GM12878 (cell line): ENCODE measurements around the gene SCYL1. TPM values are rescaled to one million over a fixed set of nuclear protein-coding genes. Genes with fewer than 3 reads are reported as not detected.

ENCODE experiments used
- CUX1 ChIP-seq: IDR thresholded peaks from 2 replicates; pipeline ENCODE4 v1.6.1; 2012; ENCODE audit warnings: improper control_type of control experiment, low read depth, low read length; ENCODE audit not compliant: insufficient replicate concordance
- NFIC ChIP-seq: IDR thresholded peaks from 2 replicates; pipeline ENCODE4 v1.6.1; 2012; ENCODE audit warnings: low read depth, mild to moderate bottlenecking, inconsistent platforms, low read length, moderate library complexity
- PAX5 ChIP-seq: IDR thresholded peaks from 2 replicates; pipeline ENCODE4 v1.6.1; 2011; ENCODE audit warnings: low read depth, low read length, borderline replicate concordance
- SMC3 ChIP-seq: IDR thresholded peaks from 2 replicates; pipeline ENCODE4 v1.6.1; 2011; ENCODE audit warnings: low read length, improper control_type of control experiment, borderline replicate concordance
- polyA plus RNA-seq, 11 experiments: library from polyadenylated mRNA; depleted of rRNA in 4 of 11; unstranded in 6 of 11; stranded (reverse) in 5 of 11; fragments of >200 nt; fragmentation: Nextera tagmentation in 4 of 11; fragmentation: Illumina TruSeq in 1 of 11; extraction: Ambion mirVana in 4 of 11; extraction: Trizol in 1 of 11; gene quantifications; 1 replicate in 1 of 11; 2 replicates in 10 of 11; pipeline versions ENCODE4 v1.2.1 to v1.2.3, GENCODE V29; 2011 to 2016; ENCODE audit warnings: inconsistent platforms in 2 of 11, missing spikeins in 2 of 11, low read depth in 1 of 11
- total RNA-seq, 4 experiments: library from RNA; depleted of rRNA in 3 of 4; stranded (reverse); fragments of >200 nt in 3 of 4; fragmentation: Illumina TruSeq in 1 of 4; extraction: Trizol in 1 of 4; gene quantifications; 2 replicates each; pipeline versions ENCODE4 v1.2.1 to v1.2.3, GENCODE V29; 2013 to 2021

The SCYL1 gene
- total and polyA plus RNA-seq, 10 of the 15 experiments (the other 5 are each of a cell fraction or from before 2014, with no cell fraction given): 0.80 to 82.7 (median 51.2) TPM

- no peak for TF ChIP-seq CUX1
- TF ChIP-seq SMC3: no peak
- peak; percentile 57; the same call in 1 of the 2 replicates for TF ChIP-seq PAX5
- TF ChIP-seq NFIC: peak; percentile 38; the same call in 1 of the 2 replicates
- TF ChIP-seq, all 136 proteins: peak for 34
Observed at GRCh38 chr11:65502555-65503367, 22.1 kb upstream of the SCYL1 start (continued).
